Upper lobe of left lung (tissue), 6 donors: ENCODE measurements around the gene CORO6. TPM values are rescaled to one million over a fixed set of nuclear protein-coding genes. Genes with fewer than 3 reads are reported as not detected.

Experiments used
- ATAC-seq, 2 donors: fragments of 200-7000 bp; cut with Tn5 transposase; one replicate each; pipeline ENCODE4 v1.9.1; 2022; ENCODE audit warnings: mild to moderate bottlenecking in 2 of 2, moderate library complexity in 2 of 2; ENCODE audit not compliant: low FRiP score in 2 of 2
- DNase-seq, 2 donors: peaks; one replicate each; pipeline ENCODE4 v3.0.0-alpha.2; 2019 to 2020
- H3K27ac ChIP-seq, 4 donors: fragments of 200-600 bp; sonication (generic); one replicate each; pipeline ENCODE4 v1.5.1; 2016 to 2019
- H3K27me3 ChIP-seq, 4 donors: fragments of 200-600 bp; sonication (generic); one replicate each; pipeline ENCODE4 v1.5.1; 2017 to 2019
- H3K36me3 ChIP-seq, 4 donors: fragments of 200-600 bp; sonication (generic); one replicate each; pipeline ENCODE4 v1.5.1; 2016 to 2019
- H3K4me1 ChIP-seq, 4 donors: fragments of 200-600 bp; sonication (generic); one replicate each; pipeline ENCODE4 v1.5.1; 2018 to 2019
- H3K4me3 ChIP-seq, 4 donors: fragments of 200-600 bp; sonication (generic); one replicate each; pipeline ENCODE4 v1.5.1; 2017 to 2019; ENCODE audit warnings: mild to moderate bottlenecking in 2 of 4, moderate library complexity in 1 of 4
- H3K9me3 ChIP-seq, 4 donors: fragments of 200-600 bp; sonication (generic); one replicate each; pipeline ENCODE4 v1.5.1; 2018 to 2019
- CTCF ChIP-seq, 6 experiments: fragments of 450-650 bp in 4 of 6; fragments of 200-600 bp in 2 of 6; sonication (generic) in 2 of 6; IDR thresholded peaks; one replicate each; pipeline ENCODE4 v1.5.1; 2016 to 2019; ENCODE audit warnings: antibody characterized with exemption in 6 of 6
- EP300 ChIP-seq, 4 donors: sonication (generic); formaldehyde crosslinking; IDR thresholded peaks; one replicate each; pipeline ENCODE4 v1.5.1; 2017; ENCODE audit warnings: antibody characterized with exemption in 4 of 4, control low read depth in 2 of 4
- POLR2A ChIP-seq, 4 donors: fragments of 450-650 bp; IDR thresholded peaks; one replicate each; pipeline ENCODE4 v1.5.1; 2016 to 2017; ENCODE audit warnings: antibody characterized with exemption in 4 of 4, mild to moderate bottlenecking in 2 of 4
- POLR2AphosphoS5 ChIP-seq, 2 donors: sonication (generic); formaldehyde crosslinking; IDR thresholded peaks; one replicate each; pipeline ENCODE4 v1.5.1; 2017; ENCODE audit warnings: antibody characterized with exemption in 2 of 2
- WGBS, 2 donors: methylation state at CpG; one replicate each; pipeline ENCODE4 v1.1.5; 2017 to 2018; 5-methylcytosine and 5-hydroxymethylcytosine counted together
- total RNA-seq, 6 donors: library from RNA; depleted of rRNA in 4 of 6; stranded (reverse); fragments of >200 nt in 4 of 6; gene quantifications; one replicate each; pipeline versions ENCODE4 v1.1.0 to v1.2.1, GENCODE V29; 2016 to 2021
- donor health status: DM: no; HTN: no; CAD: no; lungs with moderate emphysema.
- donor health status: DM: no; HTN: yes; CAD: no; lungs with severe emphysema.

Gene CORO6
- total RNA-seq, 6 donors from 2014 or later, result 7.3 to 137 (median 12.2) TPM

GRCh38 chr17:29617481-29618271 lies 5.0 kb downstream of the CORO6 start:
- peak; percentile 66 to 75 for ATAC-seq
- Histone ChIP-seq H3K4me1 (peaks cover 56 to 75% (median 69%) of the 10 kb centered on the region in 4 donors), H3K9me3 (no peaks in the 10 kb centered on the region), H3K27me3 (peaks cover 0 to 10% (median 0%) of the 10 kb centered on the region in 4 donors), H3K27ac (peak overlapping the region in 2 of 4 donors; percentile 66 to 69), H3K36me3 (no peaks in the 10 kb centered on the region), H3K4me3 (peak overlapping the region in 3 of 4 donors; percentile 35 to 51 (median 49))
- DNase-seq, result peak; percentile 92 to 98
- WGBS, 2 donors, result 34 to 45% methylated on average over 17 to 36 of the region's 68 CpGs
- TF ChIP-seq CTCF (IDR thresholded peaks at IDR 0.05) (peak; percentile 45 to 91 (median 76)), POLR2A (IDR thresholded peaks at IDR 0.05) (no peak)

DNA sequence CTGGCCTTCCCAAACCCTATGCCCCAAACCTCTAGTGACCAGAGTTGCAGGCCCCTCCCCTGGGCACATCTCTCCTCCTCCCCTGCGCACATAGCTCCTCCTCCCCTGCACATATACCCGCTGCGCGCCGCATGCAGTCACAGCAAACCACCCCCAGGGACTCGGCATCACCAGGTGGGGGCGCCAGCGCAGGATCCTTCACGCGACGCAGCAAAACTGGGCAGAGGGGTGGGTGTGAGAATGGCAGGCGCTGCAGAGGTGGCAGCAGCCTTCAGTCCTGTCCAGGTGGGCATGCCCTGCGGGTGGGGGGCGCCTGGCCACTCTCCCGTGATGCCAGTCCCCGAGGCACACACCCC lies 5.6 kb downstream of the CORO6 start:
- no peaks in the 10 kb centered on the region for H3K9me3 ChIP-seq
- WGBS, 2 donors, result 25 to 43% methylated on average over 1 to 10 of the region's 16 CpGs
- TF ChIP-seq CTCF (IDR thresholded peaks at IDR 0.05) (peak; percentile 49 to 79 (median 76)), POLR2A (IDR thresholded peaks at IDR 0.05) (peak in 1 of 4 donors; percentile 46), POLR2AphosphoS5 (IDR thresholded peaks at IDR 0.05) (peak in 1 of 2 donors; percentile 29), EP300 (IDR thresholded peaks at IDR 0.05) (no peak)
- H3K27ac ChIP-seq, result peak overlapping the region in 2 of 4 donors; percentile 66 to 69
- peaks cover 54 to 71% (median 65%) of the 10 kb centered on the region in 4 donors for H3K4me1 ChIP-seq
- peak overlapping the region in 3 of 4 donors; percentile 35 to 51 (median 49) for H3K4me3 ChIP-seq
- ATAC-seq (peak; percentile 49 to 76), DNase-seq (peak; percentile 89 to 92)
- peaks cover 0 to 10% (median 0%) of the 10 kb centered on the region in 4 donors for H3K27me3 ChIP-seq
- no peaks in the 10 kb centered on the region for H3K36me3 ChIP-seq

DNA sequence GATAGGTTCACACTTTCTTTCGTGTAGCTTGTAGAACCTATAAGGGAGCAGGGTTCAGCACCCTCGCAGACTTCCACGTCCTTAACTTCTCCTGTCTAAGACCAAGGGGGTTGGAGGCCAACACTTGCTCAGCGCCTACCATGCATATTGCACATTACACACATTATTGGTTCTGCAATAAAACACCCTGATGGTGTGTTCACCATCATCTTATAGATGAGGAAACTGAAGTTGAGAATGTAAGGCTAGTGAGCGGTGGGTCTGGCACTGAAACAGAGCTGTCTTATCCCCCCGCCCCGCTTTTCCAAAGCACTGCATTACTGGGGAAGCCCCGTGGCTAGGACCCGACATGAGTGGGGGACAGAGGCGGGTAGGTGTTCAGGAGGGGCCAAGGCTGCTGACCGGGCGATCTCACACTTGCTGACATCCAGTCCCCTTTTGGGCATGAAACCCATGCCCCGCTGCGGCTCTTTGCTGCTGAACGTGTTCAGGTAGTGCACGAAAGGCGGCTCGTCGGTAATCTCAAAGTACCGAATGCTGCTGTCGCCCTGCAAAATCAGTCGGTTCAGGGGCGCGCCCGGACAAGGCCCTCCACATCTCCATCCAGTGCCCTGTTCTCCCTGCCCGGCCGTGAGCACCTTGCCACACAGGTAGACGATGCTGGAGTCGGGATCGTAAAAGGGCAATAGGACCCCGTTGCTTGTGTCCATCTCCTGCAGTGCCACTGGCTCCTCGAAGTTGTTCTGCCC lies 6.2 kb downstream of the CORO6 start:
- Histone ChIP-seq H3K27ac (peak overlapping the region in 1 of 4 donors; percentile 19), H3K9me3 (no peaks in the 10 kb centered on the region), H3K36me3 (no peaks in the 10 kb centered on the region), H3K27me3 (peaks cover 0 to 10% (median 0%) of the 10 kb centered on the region in 4 donors), H3K4me1 (peaks cover 49 to 66% (median 60%) of the 10 kb centered on the region in 4 donors), H3K4me3 (peak overlapping the region in 3 of 4 donors; percentile 29 to 52 (median 49))
- no peak for ATAC-seq
- no peak for DNase-seq
- TF ChIP-seq CTCF (IDR thresholded peaks at IDR 0.05) (no peak), POLR2A (IDR thresholded peaks at IDR 0.05) (no peak), POLR2AphosphoS5 (IDR thresholded peaks at IDR 0.05) (no peak), EP300 (IDR thresholded peaks at IDR 0.05) (no peak)
- WGBS, 2 donors, result 26 to 57% methylated on average over 10 to 32 of the region's 32 CpGs

GRCh38 chr17:29615492-29616299 lies 7.0 kb downstream of the CORO6 start:
- Histone ChIP-seq H3K4me1 (peaks cover 49 to 66% (median 60%) of the 10 kb centered on the region in 4 donors), H3K9me3 (no peaks in the 10 kb centered on the region), H3K27me3 (peaks cover 0 to 10% (median 0%) of the 10 kb centered on the region in 4 donors), H3K27ac (peak overlapping the region in 3 of 4 donors; percentile 4 to 32 (median 19)), H3K36me3 (no peaks in the 10 kb centered on the region), H3K4me3 (peak overlapping the region; percentile 23 to 52 (median 39))
- ATAC-seq, result peak; percentile 85 to 88
- peak; percentile 93 to 97 for DNase-seq
- TF ChIP-seq POLR2AphosphoS5 (IDR thresholded peaks at IDR 0.05) (peak in 1 of 2 donors; percentile 67), CTCF (IDR thresholded peaks at IDR 0.05) (no peak), POLR2A (IDR thresholded peaks at IDR 0.05) (peak in 2 of 4 donors; percentile 9 to 50)
- 4 to 5% methylated on average over 14 to 64 of the region's 74 CpGs for WGBS, 2 donors
